ENCODE results near the gene HMGXB4.
A peak's percentile ranks its signal among the peaks of the same experiment; 100 is the strongest.
"Not testable (repeated sequence)": the region's sequence is repeated elsewhere in the genome, so short reads cannot be mapped to it uniquely, and the experiment has no call there.

Gene HMGXB4

GRCh38 chr22:35257321-35258190, at the start of gene HMGXB4:
TSS of gene HMGXB4 (plus strand) at chr22:35257493. CDS start at chr22:35262391, 4,898 bp downstream.
- DNase-seq (ENCODE audit: low read depth), result peak; percentile 78

GRCh38 chr22:35208003-35208402, 49.3 kb upstream of the HMGXB4 start:
- DNase-seq (ENCODE audit: low read depth), result no peak

GRCh38 chr22:35209203-35209602, 48.1 kb upstream of the HMGXB4 start:
- no peak for DNase-seq (ENCODE audit: low read depth)

GRCh38 chr22:35212009-35212408, 45.3 kb upstream of the HMGXB4 start:
- no peak for DNase-seq (ENCODE audit: low read depth)

GRCh38 chr22:35212996-35213395, 44.3 kb upstream of the HMGXB4 start:
- DNase-seq (ENCODE audit: low read depth), result no peak

GRCh38 chr22:35214968-35215367, 42.3 kb upstream of the HMGXB4 start:
- no peak for DNase-seq (ENCODE audit: low read depth)

- no peak for DNase-seq (ENCODE audit: low read depth)
Observed at GRCh38 chr22:35215993-35216392, 41.3 kb upstream of the HMGXB4 start.

- DNase-seq (ENCODE audit: low read depth), result no peak
Observed at GRCh38 chr22:35217527-35217926, 39.8 kb upstream of the HMGXB4 start.

GRCh38 chr22:35218079-35218478, 39.2 kb upstream of the HMGXB4 start:
- DNase-seq (ENCODE audit: low read depth), result no peak

GRCh38 chr22:35219012-35219411, 38.3 kb upstream of the HMGXB4 start:
- DNase-seq (ENCODE audit: low read depth), result no peak

- DNase-seq (ENCODE audit: low read depth), result no peak
Observed at GRCh38 chr22:35220221-35220620, 37.1 kb upstream of the HMGXB4 start.

GRCh38 chr22:35225010-35225409, 32.3 kb upstream of the HMGXB4 start:
- DNase-seq (ENCODE audit: low read depth), result no peak

- no peak for DNase-seq (ENCODE audit: low read depth)
Observed at GRCh38 chr22:35226958-35227647, 30.2 kb upstream of the HMGXB4 start.

GRCh38 chr22:35229865-35230264, 27.4 kb upstream of the HMGXB4 start:
- DNase-seq (ENCODE audit: low read depth), result no peak

GRCh38 chr22:35230417-35230816, 26.9 kb upstream of the HMGXB4 start:
- no peak for DNase-seq (ENCODE audit: low read depth)

GRCh38 chr22:35230839-35231584, 26.3 kb upstream of the HMGXB4 start:
- DNase-seq (ENCODE audit: low read depth), result no peak

GRCh38 chr22:35231585-35232084, 25.7 kb upstream of the HMGXB4 start:
- peak; percentile 33 for DNase-seq (ENCODE audit: low read depth)

- not testable (repeated sequence) for DNase-seq (ENCODE audit: low read depth)
Observed at GRCh38 chr22:35238749-35239148, 18.5 kb upstream of the HMGXB4 start.

- DNase-seq (ENCODE audit: low read depth), result not testable (repeated sequence)
Observed at GRCh38 chr22:35244507-35244906, 12.8 kb upstream of the HMGXB4 start.

- DNase-seq (ENCODE audit: low read depth), result no peak
Observed at GRCh38 chr22:35250156-35250555, 7.1 kb upstream of the HMGXB4 start.

- no peak for DNase-seq (ENCODE audit: low read depth)
Observed at GRCh38 chr22:35253946-35254345, 3.3 kb upstream of the HMGXB4 start.

GRCh38 chr22:35257002-35257320, 332 bp upstream of the HMGXB4 start:
- DNase-seq (ENCODE audit: low read depth), result no peak

All from T-helper 22 cell (primary cell).